Endothelial cell of umbilical vein (primary cell): ENCODE measurements around the gene ATP2B2. TPM values are rescaled to one million over a fixed set of nuclear protein-coding genes. Genes with fewer than 3 reads are reported as not detected.

Experiments used
- BruUV-seq: library from RNA; stranded (reverse); fragments of 400-500 nt; replicated peaks from 2 replicates; lab custom pipeline; 2021; lab: Mats Ljungman, UMichigan
- CTCF ChIA-PET: fragments of 300-600, 350-600 bp; sonication (Branson Sonifier 250); formaldehyde crosslinking; loops from one replicate; lab custom pipeline; 2021; ENCODE audit warnings: antibody characterized with exemption, inconsistent platforms; lab: Charles Lee
- POLR2A ChIA-PET: fragments of 300-600, 350-600 bp; sonication (Branson Sonifier 250); formaldehyde crosslinking; loops from one replicate; lab custom pipeline; 2021; ENCODE audit warnings: antibody characterized with exemption, inconsistent platforms; lab: Charles Lee
- DNase-seq: peaks from one replicate; pipeline ENCODE4 v3.0.0-alpha.2; 2011; ENCODE audit warnings: low read depth, low spot score
- FAIRE-seq: peaks from 2 replicates; lab custom pipeline; 2011; peaks lifted over from hg19 to GRCh38; lab: Jason Lieb, UNC
- H2AFZ ChIP-seq: 2 replicates; pipeline ENCODE4 v1.6.0; 2012; ENCODE audit warnings: low read depth, low read length, control low read depth, inconsistent platforms
- H3K27ac ChIP-seq: 2 replicates; pipeline ENCODE4 v1.5.1; 2011; ENCODE audit warnings: low read depth, mild to moderate bottlenecking, control low read depth, low read length, moderate library complexity; ENCODE audit not compliant: insufficient read depth
- H3K27me3 ChIP-seq, 2 experiments: 2 replicates each; pipeline versions ENCODE4 v1.6.0 to v1.6.1; 2011; ENCODE audit warnings: low read length in 2 of 2, mixed read lengths in 1 of 2; ENCODE audit not compliant: control insufficient read depth in 2 of 2, insufficient read depth in 2 of 2
- H3K36me3 ChIP-seq, 2 experiments: 2 replicates in 1 of 2; 3 replicates in 1 of 2; pipeline ENCODE4 v1.5.1; 2011; ENCODE audit warnings: low read length in 2 of 2, mild to moderate bottlenecking in 1 of 2, moderate library complexity in 1 of 2; ENCODE audit not compliant: control insufficient read depth in 2 of 2, insufficient read depth in 2 of 2; ENCODE audit errors: extremely low read depth in 1 of 2
- H3K4me1 ChIP-seq: 3 replicates; pipeline ENCODE4 v1.5.1; 2011; ENCODE audit warnings: mild to moderate bottlenecking, low read length; ENCODE audit not compliant: control insufficient read depth, insufficient read depth; ENCODE audit errors: extremely low read depth
- H3K4me2 ChIP-seq: 2 replicates; pipeline ENCODE4 v1.6.1; 2011; ENCODE audit warnings: low read length, control low read depth, mixed read lengths; ENCODE audit not compliant: insufficient read depth
- H3K4me3 ChIP-seq, 3 experiments: fragments of 200-600 bp in 1 of 3; sonication (generic), shearing (Covaris generic) in 1 of 3; replicated peaks in 1 of 3; 2 replicates each; pipeline ENCODE4 v1.5.1; 2011 to 2016; ENCODE audit warnings: control low read depth in 3 of 3, low read length in 3 of 3, mild to moderate bottlenecking in 2 of 3, inconsistent platforms in 1 of 3, low read depth in 1 of 3, moderate library complexity in 1 of 3; ENCODE audit not compliant: insufficient read depth in 1 of 3
- H3K79me2 ChIP-seq: 2 replicates; pipeline ENCODE4 v1.6.0; 2012; ENCODE audit warnings: low read length, inconsistent platforms; ENCODE audit not compliant: control insufficient read depth, insufficient read depth
- H3K9ac ChIP-seq: replicated peaks from 2 replicates; pipeline ENCODE3; 2011; ENCODE audit warnings: low read length, control low read depth; ENCODE audit not compliant: insufficient read depth; ENCODE audit errors: extremely low read depth
- H3K9me1 ChIP-seq: replicated peaks from 3 replicates; pipeline ENCODE4 v1.6.0; 2011; ENCODE audit warnings: mild to moderate bottlenecking, low read length; ENCODE audit not compliant: control insufficient read depth, insufficient read depth; ENCODE audit errors: extremely low read depth
- H3K9me3 ChIP-seq: replicated peaks from 2 replicates; pipeline ENCODE4 v1.5.1; 2012; ENCODE audit warnings: low read length, inconsistent platforms; ENCODE audit not compliant: control insufficient read depth, insufficient read depth
- H4K20me1 ChIP-seq: replicated peaks from 2 replicates; pipeline ENCODE3; 2011; ENCODE audit warnings: mild to moderate bottlenecking, low read length; ENCODE audit not compliant: control insufficient read depth, insufficient read depth; ENCODE audit errors: extremely low read depth
- EZH2 ChIP-seq: IDR thresholded peaks from 2 replicates; pipeline ENCODE4 v1.6.1; 2012; ENCODE audit warnings: borderline replicate concordance, low read depth, mild to moderate bottlenecking, moderate library complexity, low read length, inconsistent platforms; ENCODE audit not compliant: severe bottlenecking
- FOS ChIP-seq: IDR thresholded peaks from 2 replicates; pipeline ENCODE4 v1.6.1; 2011; ENCODE audit warnings: mild to moderate bottlenecking, low read length, moderate library complexity, borderline replicate concordance; ENCODE audit not compliant: insufficient read depth
- GATA2 ChIP-seq: IDR thresholded peaks from 2 replicates; pipeline ENCODE4 v1.7.0; 2011; ENCODE audit warnings: low read depth, mild to moderate bottlenecking, moderate library complexity, mixed read lengths, low read length; ENCODE audit not compliant: insufficient read length, insufficient read depth
- JUN ChIP-seq: IDR thresholded peaks from 2 replicates; pipeline ENCODE4 v1.6.1; 2011; ENCODE audit warnings: borderline replicate concordance, low read depth; ENCODE audit not compliant: insufficient read length, insufficient read depth
- MAX ChIP-seq: IDR thresholded peaks from 2 replicates; pipeline ENCODE4 v1.6.1; 2011; ENCODE audit not compliant: insufficient read depth, insufficient read length
- MYC ChIP-seq: IDR thresholded peaks from one replicate; pipeline ENCODE4 v1.6.1; 2011; ENCODE audit warnings: mild to moderate bottlenecking, low read depth, low read length
- POLR2A ChIP-seq: IDR thresholded peaks from 2 replicates; pipeline ENCODE4 v1.6.1; 2012; ENCODE audit warnings: low read depth, mild to moderate bottlenecking, control low read depth, low read length
- POLR2AphosphoS5 ChIP-seq: IDR thresholded peaks from 2 replicates; pipeline ENCODE4 v1.6.1; 2012; ENCODE audit warnings: low read depth, mild to moderate bottlenecking, control low read depth, low read length, moderate library complexity; ENCODE audit not compliant: insufficient read depth
- dilution Hi-C: fragments of 300-500 bp; cut with MboI; formaldehyde crosslinking; loops from one replicate; pipeline ENCODE4 v1.15.0; 2019; ENCODE audit warnings: low sequenced_read_pairs; ENCODE audit not compliant: extremely low pct_ligation_motif_present
- intact Hi-C: fragments of 100-400 bp; cut with micrococcal nuclease; formaldehyde crosslinking; loops from one replicate; pipeline ENCODE4 v1.10.0; 2022
- polyA plus RNA-seq, 4 experiments: library from polyadenylated mRNA; depleted of rRNA in 3 of 4; stranded (reverse) in 3 of 4; unstranded in 1 of 4; fragments of >200 nt; gene quantifications; 2 replicates each; pipeline versions ENCODE4 v1.2.1 to v1.2.3, GENCODE V29; 2011 to 2012; ENCODE audit warnings: missing spikeins in 1 of 4
- total RNA-seq: library from RNA; stranded (reverse); gene quantifications from 2 replicates; pipeline ENCODE4 v1.2.3, GENCODE V29; 2021
- TF ChIP-seq, protein P1 (sequence below), 2 donors: IDR thresholded peaks; 1 replicate in 1 of 2; 2 replicates in 1 of 2; pipeline ENCODE4 v1.5.1; 2011; ENCODE audit warnings: low read length in 2 of 2, mild to moderate bottlenecking in 2 of 2, moderate library complexity in 2 of 2, control low read depth in 1 of 2, inconsistent platforms in 1 of 2, low read depth in 1 of 2; ENCODE audit not compliant: insufficient read depth in 1 of 2; ENCODE audit errors: extremely low read depth in 1 of 2

ATP2B2 gene
- total and polyA plus RNA-seq, 2 donors (not counting 3 experiments of a cell fraction or from before 2014, with no cell fraction given) = not detected

- Histone ChIP-seq H2AFZ (no peak overlapping the region), H3K27me3 (no peaks in the 10 kb centered on the region), H3K79me2 (no peaks in the 10 kb centered on the region), H3K27ac (no peak overlapping the region), H3K4me3 (no peak overlapping the region), H3K9me3 (no peaks in the 10 kb centered on the region), H3K4me2 (no peak overlapping the region), H3K36me3 (peaks cover 0 to 8% of the 10 kb centered on the region in 2 experiments), H3K9me1 (no peaks in the 10 kb centered on the region), H3K9ac (no peak overlapping the region), H4K20me1 (no peaks in the 10 kb centered on the region), H3K4me1 (no peaks in the 10 kb centered on the region)
- dilution Hi-C loops (no loop called here), intact Hi-C loops (no loop called here)
- TF ChIP-seq POLR2AphosphoS5 (no peak), MAX (no peak), EZH2 (no peak), FOS (no peak), MYC (no peak), GATA2 (no peak), JUN (no peak), POLR2A (no peak)
- TF ChIP-seq, protein P1, sequence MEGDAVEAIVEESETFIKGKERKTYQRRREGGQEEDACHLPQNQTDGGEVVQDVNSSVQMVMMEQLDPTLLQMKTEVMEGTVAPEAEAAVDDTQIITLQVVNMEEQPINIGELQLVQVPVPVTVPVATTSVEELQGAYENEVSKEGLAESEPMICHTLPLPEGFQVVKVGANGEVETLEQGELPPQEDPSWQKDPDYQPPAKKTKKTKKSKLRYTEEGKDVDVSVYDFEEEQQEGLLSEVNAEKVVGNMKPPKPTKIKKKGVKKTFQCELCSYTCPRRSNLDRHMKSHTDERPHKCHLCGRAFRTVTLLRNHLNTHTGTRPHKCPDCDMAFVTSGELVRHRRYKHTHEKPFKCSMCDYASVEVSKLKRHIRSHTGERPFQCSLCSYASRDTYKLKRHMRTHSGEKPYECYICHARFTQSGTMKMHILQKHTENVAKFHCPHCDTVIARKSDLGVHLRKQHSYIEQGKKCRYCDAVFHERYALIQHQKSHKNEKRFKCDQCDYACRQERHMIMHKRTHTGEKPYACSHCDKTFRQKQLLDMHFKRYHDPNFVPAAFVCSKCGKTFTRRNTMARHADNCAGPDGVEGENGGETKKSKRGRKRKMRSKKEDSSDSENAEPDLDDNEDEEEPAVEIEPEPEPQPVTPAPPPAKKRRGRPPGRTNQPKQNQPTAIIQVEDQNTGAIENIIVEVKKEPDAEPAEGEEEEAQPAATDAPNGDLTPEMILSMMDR (IDR thresholded peaks at IDR 0.05; ENCODE audit: extremely low read depth in 1 of 2, insufficient read depth in 1 of 2, low read depth in 1 of 2, low read length in 2 of 2) = no peak
- BruUV-seq = no TSS peak
- CTCF ChIA-PET = no interaction called here
- FAIRE-seq = no peak
- DNase-seq = no peak
- POLR2A ChIA-PET = no interaction called here
Observed at GRCh38 chr3:10284496-10284895, 220.9 kb downstream of the ATP2B2 start.
